GM10248 (cell line): ENCODE data around the gene SOD2.

Experiments
- CTCF ChIA-PET: fragments of 300-600 bp; sonication (Branson Sonifier 250); formaldehyde crosslinking; extraction: SDS; loops from one replicate; lab custom pipeline; 2021; ENCODE audit warnings: antibody characterized with exemption; lab: Yijun Ruan, JAX
- POLR2A ChIA-PET: fragments of 350-650 bp; sonication (Branson Sonifier 250); formaldehyde crosslinking; extraction: SDS; loops from one replicate; lab custom pipeline; 2020; ENCODE audit warnings: antibody characterized with exemption; lab: Yijun Ruan, JAX
- DNase-seq: peaks from one replicate; pipeline ENCODE4 v3.0.0; 2012; ENCODE audit errors: extremely low spot score
- CTCF ChIP-seq: IDR thresholded peaks from 2 replicates; pipeline ENCODE4 v1.5.1; 2012; ENCODE audit warnings: mild to moderate bottlenecking, low read depth; ENCODE audit errors: extremely low read depth, missing control alignments, control extremely low read depth

Gene SOD2

GRCh38 chr6:159655409-159655988 lies 37.5 kb downstream of the SOD2 start:
- ChIA-PET CTCF (interaction anchor here (0.8 to 4.2 kb wide), 33 partner anchors 10 to 800 kb away, joined by 3 to 44 read pairs (median 4); partner anchors contain the start of gene FNDC1), POLR2A (no interaction called here)
- no peak for TF ChIP-seq CTCF
- no peak for DNase-seq

DNA sequence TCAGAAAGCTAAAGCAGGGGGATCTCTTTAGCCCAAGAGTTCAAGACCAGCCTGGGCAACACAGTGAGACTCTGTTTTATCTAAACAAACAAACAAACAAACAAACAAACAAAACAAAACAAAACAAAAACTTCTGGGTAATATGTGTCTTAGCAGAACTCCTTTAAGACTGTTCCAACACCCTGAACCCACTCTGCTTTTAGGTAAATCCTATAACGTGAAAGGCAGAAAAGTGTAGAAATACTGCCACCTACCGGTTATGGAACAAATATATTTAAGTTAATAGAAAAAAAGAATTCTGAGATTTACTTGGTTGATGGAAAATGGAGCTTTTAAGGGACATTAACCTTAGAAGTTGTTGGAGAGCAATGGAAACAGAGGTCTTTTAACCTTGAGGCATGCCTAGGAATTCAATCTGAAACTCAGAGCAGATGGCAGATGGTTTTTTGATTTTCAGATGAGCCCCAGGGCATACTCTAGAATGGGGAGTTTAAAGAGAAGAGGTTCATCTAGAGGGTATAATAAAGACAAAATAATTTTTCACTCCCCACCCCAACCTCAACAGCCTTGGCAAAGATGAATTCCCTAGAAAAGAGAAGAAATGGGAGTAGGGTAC lies 38.5 kb downstream of the SOD2 start:
- TF ChIP-seq CTCF = peak; percentile 53
- ChIA-PET POLR2A (no interaction called here), CTCF (interaction anchor here (0.6 to 4.2 kb wide), 37 partner anchors 9 to 797 kb away, joined by 3 to 44 read pairs (median 4); partner anchors contain the start of gene FNDC1)
- peak; percentile 39 for DNase-seq

GRCh38 chr6:159650314-159650713 lies 42.7 kb downstream of the SOD2 start:
- DNase-seq = no peak

DNA sequence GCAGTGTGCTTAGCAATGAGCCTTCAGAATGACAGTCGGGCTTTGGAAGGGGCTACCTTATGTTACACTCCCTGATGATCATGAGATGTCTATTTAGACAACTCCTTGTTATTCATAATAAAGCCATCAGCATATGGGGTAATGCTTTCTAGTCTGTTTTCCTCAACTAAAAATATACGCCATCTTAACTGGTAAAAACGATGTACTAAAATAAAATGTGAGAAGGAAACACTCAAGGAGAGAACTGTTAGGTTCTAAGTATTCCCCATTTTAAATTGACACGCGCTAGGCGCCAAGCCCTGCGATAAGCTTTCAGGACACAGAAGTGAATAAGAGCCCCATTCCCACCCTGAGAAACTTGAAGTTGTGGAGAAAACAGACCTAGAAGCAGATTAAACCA lies 43.6 kb downstream of the SOD2 start:
- no peak for DNase-seq
- TF ChIP-seq CTCF = no peak
- POLR2A ChIA-PET = no interaction called here
- CTCF ChIA-PET = interaction anchor here (0.9 kb wide), 1 partner anchor 26 kb away, joined by 3 read pairs; no protein-coding TSS in a partner anchor

More at GRCh38 chr6:159650314-159650713, 42.7 kb downstream of the SOD2 start:
- TF ChIP-seq CTCF = no peak
- CTCF ChIA-PET = no interaction called here
- POLR2A ChIA-PET = no interaction called here

GRCh38 chr6:159646733-159647132 lies 46.3 kb downstream of the SOD2 start:
- no peak for DNase-seq
- POLR2A ChIA-PET = no interaction called here
- TF ChIP-seq CTCF = no peak
- CTCF ChIA-PET = interaction anchor here (1.2 to 3.5 kb wide), 2 partner anchors 9 to 13 kb away, joined by 4 to 33 read pairs; no protein-coding TSS in a partner anchor

DNA sequence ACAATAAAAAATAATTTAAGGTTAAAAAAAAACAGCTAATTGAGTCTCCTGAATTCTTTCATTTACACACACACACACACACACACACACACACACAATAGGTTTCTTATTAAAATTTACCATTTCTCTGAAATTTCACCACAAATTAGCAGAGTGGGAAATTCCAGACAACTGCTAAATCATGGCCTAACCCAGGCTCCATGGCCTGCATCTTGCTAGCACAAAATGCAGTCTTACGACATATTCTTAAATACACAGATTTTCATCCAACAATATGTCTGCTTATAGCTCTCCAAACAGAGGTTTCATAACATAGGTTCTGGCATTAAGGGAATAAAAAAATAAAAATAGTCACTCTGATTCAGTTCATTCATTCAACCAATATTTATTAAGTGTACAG lies 46.9 kb downstream of the SOD2 start:
- ChIA-PET CTCF (interaction anchor here (1.5 to 3.5 kb wide), 2 partner anchors 10 to 471 kb away, joined by 3 to 33 read pairs; no protein-coding TSS in a partner anchor), POLR2A (no interaction called here)
- no peak for DNase-seq
- no peak for TF ChIP-seq CTCF
